Esophagus squamous epithelium (tissue), 4 donors: ENCODE results near the gene SFMBT1.

Experiments
- CTCF ChIP-seq, 6 experiments: fragments of 450-650 bp in 4 of 6; fragments of 200-600 bp in 2 of 6; sonication (generic) in 2 of 6; IDR thresholded peaks; one replicate each; pipeline ENCODE4 v1.5.1; 2016 to 2019; ENCODE audit warnings: antibody characterized with exemption in 6 of 6, mild to moderate bottlenecking in 4 of 6, moderate library complexity in 4 of 6
- POLR2A ChIP-seq, 4 donors: fragments of 450-650 bp; IDR thresholded peaks; one replicate each; pipeline ENCODE4 v1.6.1; 2017; ENCODE audit warnings: antibody characterized with exemption in 4 of 4, mild to moderate bottlenecking in 4 of 4, moderate library complexity in 3 of 4

- no peak for TF ChIP-seq POLR2A (IDR thresholded peaks at IDR 0.05)
- no peak for TF ChIP-seq CTCF (IDR thresholded peaks at IDR 0.05)
Measured at GRCh38 chr3:52887166-52887565, 158.7 kb downstream of the SFMBT1 start.
